ENCODE measurements around the gene SLC50A1. TPM values are rescaled to one million over a fixed set of nuclear protein-coding genes. Genes with fewer than 3 reads are reported as not detected.

Gene SLC50A1
- total RNA-seq, 1 donor from 2014 or later: 9.4 TPM

- H3K27ac ChIP-seq: peak overlapping the region; percentile 97 to 100
- H3K36me3 ChIP-seq: peaks cover 0 to 4% of the 10 kb centered on the region in 2 donors
- peaks cover 4% of the 10 kb centered on the region for H3K27me3 ChIP-seq
- no peak for TF ChIP-seq CTCF (IDR thresholded peaks at IDR 0.05)
- intact Hi-C loops (cut with DNase I): loop anchor here (2.0 kb wide), 1 partner anchor 189 kb away; no protein-coding TSS in a partner anchor
- no peaks in the 10 kb centered on the region for H3K9me3 ChIP-seq
- no peak overlapping the region for H3K4me3 ChIP-seq
- H3K4me1 ChIP-seq: peaks cover 13 to 25% of the 10 kb centered on the region in 2 donors
- no peak for DNase-seq (ENCODE audit: low spot score in 2 of 2)
Measured at GRCh38 chr1:155133799-155134281, 1.8 kb upstream of the SLC50A1 start.

- Histone ChIP-seq H3K4me1 (peaks cover 9 to 26% of the 10 kb centered on the region in 2 donors), H3K9me3 (no peaks in the 10 kb centered on the region), H3K27ac (peak overlapping the region; percentile 97 to 100), H3K36me3 (peaks cover 0 to 4% of the 10 kb centered on the region in 2 donors), H3K4me3 (peak overlapping the region in 1 of 2 donors; percentile 80), H3K27me3 (peaks cover 4% of the 10 kb centered on the region)
- DNase-seq (ENCODE audit: low spot score in 2 of 2): no peak
- no peak for TF ChIP-seq CTCF (IDR thresholded peaks at IDR 0.05)
- intact Hi-C loops (cut with DNase I): loop anchor here (2.0 kb wide), 1 partner anchor 188 kb away; no protein-coding TSS in a partner anchor
Measured at GRCh38 chr1:155134322-155134721, 1.3 kb upstream of the SLC50A1 start.

GRCh38 chr1:155134880-155135414 lies 705 bp upstream of the SLC50A1 start:
- intact Hi-C loops (cut with DNase I): loop anchor here (1.0 to 5.0 kb wide), 5 partner anchors 8 to 1148 kb away; partner anchors contain the start of genes EFNA1, PMVK, RAB13 and ZBTB7B
- Histone ChIP-seq H3K4me1 (peaks cover 9 to 26% of the 10 kb centered on the region in 2 donors), H3K36me3 (peaks cover 0 to 4% of the 10 kb centered on the region in 2 donors)

GRCh38 chr1:155136748-155137147 lies 1.1 kb downstream of the SLC50A1 start:
- peaks cover 9 to 25% of the 10 kb centered on the region in 2 donors for H3K4me1 ChIP-seq
- TF ChIP-seq CTCF (IDR thresholded peaks at IDR 0.05): no peak
- intact Hi-C loops (cut with DNase I): loop anchor here (5.0 kb wide), 3 partner anchors 134 to 1149 kb away; partner anchors contain the start of genes PMVK, RAB13 and ZBTB7B
- peak overlapping the region; percentile 76 to 80 for H3K4me3 ChIP-seq
- peaks cover 0 to under 1% of the 10 kb centered on the region in 2 donors for H3K36me3 ChIP-seq
- H3K9me3 ChIP-seq: no peaks in the 10 kb centered on the region
- DNase-seq (ENCODE audit: low spot score in 2 of 2): no peak
- no peaks in the 10 kb centered on the region for H3K27me3 ChIP-seq
- H3K27ac ChIP-seq: peak overlapping the region; percentile 97 to 100

More at GRCh38 chr1:155134880-155135414, 705 bp upstream of the SLC50A1 start:
- Histone ChIP-seq H3K27ac (peak overlapping the region; percentile 97 to 100), H3K27me3 (no peaks in the 10 kb centered on the region), H3K4me3 (peak overlapping the region; percentile 76 to 80), H3K9me3 (no peaks in the 10 kb centered on the region)
- DNase-seq (ENCODE audit: low spot score in 2 of 2): peak; percentile 92 to 98
- TF ChIP-seq CTCF (IDR thresholded peaks at IDR 0.05): no peak

- no peaks in the 10 kb centered on the region for H3K36me3 ChIP-seq
- intact Hi-C loops (cut with DNase I): loop anchor here (5.0 kb wide), 3 partner anchors 135 to 1150 kb away; partner anchors contain the start of genes PMVK, RAB13 and ZBTB7B
- H3K4me1 ChIP-seq: peaks cover 9 to 25% of the 10 kb centered on the region in 2 donors
- peak overlapping the region; percentile 97 to 100 for H3K27ac ChIP-seq
- DNase-seq (ENCODE audit: low spot score in 2 of 2): no peak
- no peaks in the 10 kb centered on the region for H3K27me3 ChIP-seq
- H3K9me3 ChIP-seq: no peaks in the 10 kb centered on the region
- peak overlapping the region in 1 of 2 donors; percentile 76 for H3K4me3 ChIP-seq
- no peak for TF ChIP-seq CTCF (IDR thresholded peaks at IDR 0.05)
Measured at GRCh38 chr1:155137154-155137949, 1.7 kb downstream of the SLC50A1 start.
